ENCODE measurements around the gene INF2.
"Not testable (repeated sequence)": the region's sequence is repeated elsewhere in the genome, so short reads cannot be mapped to it uniquely, and the experiment has no call there.

INF2 gene

GRCh38 chr14:104669697-104670096 is 19.7 kb upstream of the INF2 start:
- H3K9me3 ChIP-seq, result no peaks in the 10 kb centered on the region
- H3K27ac ChIP-seq, result no peak overlapping the region
- no peaks in the 10 kb centered on the region for H3K4me1 ChIP-seq (ENCODE audit: control insufficient read depth in 1 of 2, insufficient read depth in 1 of 2, low read depth in 1 of 2, low read length in 1 of 2)
- TF ChIP-seq, protein P1, sequence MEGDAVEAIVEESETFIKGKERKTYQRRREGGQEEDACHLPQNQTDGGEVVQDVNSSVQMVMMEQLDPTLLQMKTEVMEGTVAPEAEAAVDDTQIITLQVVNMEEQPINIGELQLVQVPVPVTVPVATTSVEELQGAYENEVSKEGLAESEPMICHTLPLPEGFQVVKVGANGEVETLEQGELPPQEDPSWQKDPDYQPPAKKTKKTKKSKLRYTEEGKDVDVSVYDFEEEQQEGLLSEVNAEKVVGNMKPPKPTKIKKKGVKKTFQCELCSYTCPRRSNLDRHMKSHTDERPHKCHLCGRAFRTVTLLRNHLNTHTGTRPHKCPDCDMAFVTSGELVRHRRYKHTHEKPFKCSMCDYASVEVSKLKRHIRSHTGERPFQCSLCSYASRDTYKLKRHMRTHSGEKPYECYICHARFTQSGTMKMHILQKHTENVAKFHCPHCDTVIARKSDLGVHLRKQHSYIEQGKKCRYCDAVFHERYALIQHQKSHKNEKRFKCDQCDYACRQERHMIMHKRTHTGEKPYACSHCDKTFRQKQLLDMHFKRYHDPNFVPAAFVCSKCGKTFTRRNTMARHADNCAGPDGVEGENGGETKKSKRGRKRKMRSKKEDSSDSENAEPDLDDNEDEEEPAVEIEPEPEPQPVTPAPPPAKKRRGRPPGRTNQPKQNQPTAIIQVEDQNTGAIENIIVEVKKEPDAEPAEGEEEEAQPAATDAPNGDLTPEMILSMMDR (IDR thresholded peaks at IDR 0.05), result no peak
- peaks cover 17% of the 10 kb centered on the region for H3K27me3 ChIP-seq
- H3K36me3 ChIP-seq, result no peaks in the 10 kb centered on the region
- no peak overlapping the region for H3K4me3 ChIP-seq (ENCODE audit: low read depth in 1 of 2, low read length in 1 of 2)

GRCh38 chr14:104671330-104671977 is 18.0 kb upstream of the INF2 start:
- H3K36me3 ChIP-seq; H3K9me3 ChIP-seq; H3K4me1 ChIP-seq (ENCODE audit: control insufficient read depth in 1 of 2, insufficient read depth in 1 of 2, low read depth in 1 of 2, low read length in 1 of 2); H3K27ac ChIP-seq; H3K4me3 ChIP-seq (ENCODE audit: low read depth in 1 of 2, low read length in 1 of 2): not testable (repeated sequence)
- peaks cover 18% of the 10 kb centered on the region for H3K27me3 ChIP-seq

GRCh38 chr14:104672119-104672518 is 17.3 kb upstream of the INF2 start:
- H3K27ac ChIP-seq; H3K9me3 ChIP-seq; H3K4me1 ChIP-seq (ENCODE audit: control insufficient read depth in 1 of 2, insufficient read depth in 1 of 2, low read depth in 1 of 2, low read length in 1 of 2): not testable (repeated sequence)

DNA sequence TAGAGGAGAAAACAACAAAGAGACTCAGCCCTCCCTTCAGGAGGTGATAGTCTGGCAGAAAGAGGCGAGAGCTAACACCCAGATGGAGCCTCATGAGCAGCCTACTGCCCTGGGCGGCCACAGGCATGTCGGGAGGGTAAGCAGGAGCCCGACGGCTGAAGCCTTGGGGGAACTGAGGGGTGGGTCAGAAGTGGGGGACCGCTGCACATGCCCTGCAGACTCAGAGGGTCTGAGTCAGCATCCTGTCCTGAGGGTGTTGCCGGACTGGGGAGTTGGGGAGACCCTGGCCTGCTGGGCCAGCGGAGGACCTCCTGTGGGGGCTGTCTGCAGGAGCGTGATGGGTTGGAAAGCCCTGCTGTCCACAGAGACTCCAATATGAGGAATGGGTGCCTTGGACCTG is 15.9 kb upstream of the INF2 start:
- Histone ChIP-seq H3K9me3 (no peaks in the 10 kb centered on the region), H3K27ac (no peak overlapping the region), H3K36me3 (no peaks in the 10 kb centered on the region), H3K27me3 (peaks cover 36% of the 10 kb centered on the region), H3K4me1 (ENCODE audit: control insufficient read depth in 1 of 2, insufficient read depth in 1 of 2, low read depth in 1 of 2, low read length in 1 of 2) (peaks cover 12 to 14% of the 10 kb centered on the region in 2 experiments), H3K4me3 (ENCODE audit: low read depth in 1 of 2, low read length in 1 of 2) (no peak overlapping the region)
- TF ChIP-seq, protein P1 (IDR thresholded peaks at IDR 0.05), result no peak

More at GRCh38 chr14:104672119-104672518, 17.3 kb upstream of the INF2 start:
- not testable (repeated sequence) for H3K36me3 ChIP-seq; H3K4me3 ChIP-seq (ENCODE audit: low read depth in 1 of 2, low read length in 1 of 2)
- peaks cover 23% of the 10 kb centered on the region for H3K27me3 ChIP-seq

DNA sequence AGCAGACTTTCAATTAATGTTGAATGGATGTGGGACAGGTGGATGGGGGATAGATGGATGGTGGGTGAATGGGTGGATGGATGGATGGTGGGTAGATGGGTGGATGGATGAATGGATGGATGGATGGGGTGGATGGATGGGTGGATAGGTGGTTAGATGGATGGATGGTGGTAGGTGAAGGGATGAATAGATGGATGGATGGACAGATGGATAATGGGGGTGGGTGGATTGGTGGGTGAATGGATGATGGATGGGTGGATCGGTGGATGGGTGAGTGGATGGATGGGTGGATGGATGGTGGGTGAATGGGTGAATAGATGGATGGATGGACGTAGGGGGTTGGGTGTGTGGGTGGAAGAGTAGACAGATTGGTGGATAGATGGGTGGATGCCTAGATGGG is 14.0 kb upstream of the INF2 start:
- peaks cover 47% of the 10 kb centered on the region for H3K27me3 ChIP-seq
- TF ChIP-seq, protein P1 (IDR thresholded peaks at IDR 0.05), result no peak
- H3K27ac ChIP-seq, result no peak overlapping the region
- no peak overlapping the region for H3K4me3 ChIP-seq (ENCODE audit: low read depth in 1 of 2, low read length in 1 of 2)
- H3K4me1 ChIP-seq (ENCODE audit: control insufficient read depth in 1 of 2, insufficient read depth in 1 of 2, low read depth in 1 of 2, low read length in 1 of 2), result peaks cover 14 to 16% of the 10 kb centered on the region in 2 experiments
- no peaks in the 10 kb centered on the region for H3K36me3 ChIP-seq
- no peaks in the 10 kb centered on the region for H3K9me3 ChIP-seq

- Histone ChIP-seq H3K27ac (no peak overlapping the region), H3K9me3 (no peaks in the 10 kb centered on the region), H3K27me3 (peaks cover 54% of the 10 kb centered on the region), H3K4me3 (ENCODE audit: low read depth in 1 of 2, low read length in 1 of 2) (no peak overlapping the region), H3K4me1 (ENCODE audit: control insufficient read depth in 1 of 2, insufficient read depth in 1 of 2, low read depth in 1 of 2, low read length in 1 of 2) (peaks cover 14 to 16% of the 10 kb centered on the region in 2 experiments), H3K36me3 (no peaks in the 10 kb centered on the region)
- TF ChIP-seq, protein P1 (IDR thresholded peaks at IDR 0.05), result no peak
These were observed 13.2 kb upstream of the INF2 start for GRCh38 chr14:104676130-104676693.

All from neutrophil (primary cell).